Measurements from ENCODE around the gene NIT1.

NIT1 gene

DNA sequence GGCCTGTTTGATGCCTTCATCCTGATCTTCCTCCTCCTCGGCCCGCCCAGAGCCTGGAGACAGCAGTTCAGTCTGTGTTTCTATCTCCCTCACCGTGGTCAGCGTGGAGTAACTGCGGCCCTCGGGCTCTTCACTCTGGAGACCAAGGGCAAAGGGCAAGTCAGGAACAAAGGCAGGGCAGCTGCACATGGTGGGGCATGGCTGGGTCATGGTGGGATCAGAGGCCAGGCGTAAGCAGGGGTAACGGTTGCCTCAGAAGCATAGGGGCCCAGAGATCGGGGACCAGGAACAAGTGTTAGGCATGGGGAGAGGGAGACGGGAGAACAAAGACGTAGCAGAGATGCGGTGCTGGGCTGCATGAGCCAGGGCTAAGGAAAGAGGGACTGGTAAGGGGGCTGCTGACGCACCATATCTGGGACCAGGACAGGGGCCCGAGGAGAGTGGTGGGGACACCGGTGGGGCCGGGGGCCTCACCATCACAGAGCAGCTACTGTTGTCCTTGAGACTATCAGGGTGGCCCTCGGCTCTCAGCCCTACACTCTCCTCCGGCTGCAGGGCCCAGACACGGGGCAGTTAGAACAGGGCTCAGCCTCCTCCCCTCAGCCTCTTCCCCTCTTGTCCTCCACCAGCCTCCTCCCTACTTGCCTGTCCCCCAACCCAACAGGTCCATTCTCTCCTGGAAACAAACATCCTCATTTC lies 45.0 kb upstream of the NIT1 start:
- FAIRE-seq (no peak), DNase-seq (ENCODE audit: insufficient read length, low spot score) (no peak)
- no peak for TF ChIP-seq CTCF (IDR thresholded peaks at IDR 0.05; ENCODE audit: insufficient read depth, missing control alignments)

DNA sequence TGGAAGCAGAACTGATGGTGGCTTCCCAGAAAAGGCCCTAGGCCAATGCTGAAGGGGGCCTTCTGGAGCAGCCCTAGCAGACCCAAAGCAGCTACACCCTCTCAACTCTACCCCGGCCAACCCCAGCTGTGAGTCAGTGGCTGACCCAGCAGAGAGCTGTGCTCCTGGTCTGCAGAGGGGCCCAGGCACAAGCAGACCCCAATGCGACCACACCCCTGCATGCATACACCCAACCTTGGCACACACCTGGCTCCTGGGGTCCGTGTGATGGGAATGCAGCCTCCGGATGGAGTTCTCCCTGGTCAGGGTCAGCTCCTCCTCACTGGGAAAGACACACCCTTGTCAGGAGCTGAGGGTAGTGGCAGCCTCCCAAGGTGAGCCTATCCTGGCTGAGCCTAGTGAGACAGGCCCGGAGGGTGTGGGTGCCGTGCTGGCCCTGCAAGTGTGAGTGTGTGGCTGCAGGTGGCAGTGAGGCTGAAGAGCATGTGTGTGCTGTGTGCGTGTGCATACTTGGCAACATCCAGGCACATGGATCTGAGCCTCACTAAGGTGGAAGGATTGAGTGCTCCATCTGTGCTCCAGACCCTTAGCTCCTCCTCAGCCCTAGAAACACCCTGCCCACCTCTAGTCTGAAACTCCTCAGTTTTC lies 44.3 kb upstream of the NIT1 start:
- FAIRE-seq: no peak
- no peak for TF ChIP-seq CTCF (IDR thresholded peaks at IDR 0.05; ENCODE audit: insufficient read depth, missing control alignments)
- no peak for DNase-seq (ENCODE audit: insufficient read length, low spot score)

- TF ChIP-seq CTCF (IDR thresholded peaks at IDR 0.05; ENCODE audit: insufficient read depth, missing control alignments): no peak
- FAIRE-seq (no peak), DNase-seq (ENCODE audit: insufficient read length, low spot score) (no peak)
Observed at GRCh38 chr1:161074676-161075368, 43.1 kb upstream of the NIT1 start.

DNA sequence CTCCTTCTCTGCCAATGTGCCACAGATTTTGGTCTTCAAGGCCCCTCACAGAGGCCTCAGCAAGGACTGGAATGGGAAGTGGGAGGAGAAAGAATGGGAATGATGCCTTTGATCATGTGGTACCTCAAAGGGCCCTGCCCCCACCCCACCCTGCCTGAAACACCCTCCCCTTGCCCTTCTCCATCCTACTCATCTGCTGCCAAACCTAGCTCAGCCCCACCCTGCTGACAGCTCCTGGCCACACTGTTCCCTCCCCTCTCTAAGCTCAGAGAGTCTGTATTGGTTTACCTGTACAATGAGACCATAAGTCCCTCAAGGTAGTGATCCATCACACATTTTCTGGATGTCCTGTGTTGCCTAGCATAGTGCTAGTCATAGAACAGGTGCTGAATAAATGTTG lies 41.5 kb upstream of the NIT1 start:
- no peak for TF ChIP-seq CTCF (IDR thresholded peaks at IDR 0.05; ENCODE audit: insufficient read depth, missing control alignments)
- DNase-seq (ENCODE audit: insufficient read length, low spot score) (no peak), FAIRE-seq (no peak)

- DNase-seq (ENCODE audit: insufficient read length, low spot score): no peak
- no peak for TF ChIP-seq CTCF (IDR thresholded peaks at IDR 0.05; ENCODE audit: insufficient read depth, missing control alignments)
Observed at GRCh38 chr1:161077426-161077825, 40.5 kb upstream of the NIT1 start.

GRCh38 chr1:161079436-161080110 lies 38.3 kb upstream of the NIT1 start:
- TF ChIP-seq CTCF (IDR thresholded peaks at IDR 0.05; ENCODE audit: insufficient read depth, missing control alignments): no peak
- FAIRE-seq: no peak
- no peak for DNase-seq (ENCODE audit: insufficient read length, low spot score)

More at GRCh38 chr1:161077426-161077825, 40.5 kb upstream of the NIT1 start:
- FAIRE-seq: no peak

Data from D721Med (cell line).